Measurements from ENCODE around the gene NEK9. TPM values are rescaled to one million over a fixed set of nuclear protein-coding genes. Genes with fewer than 3 reads are reported as not detected.

Gene NEK9
- total and polyA plus RNA-seq, 2 experiments from 2014 or later = 16.3 to 31.1 TPM

DNA sequence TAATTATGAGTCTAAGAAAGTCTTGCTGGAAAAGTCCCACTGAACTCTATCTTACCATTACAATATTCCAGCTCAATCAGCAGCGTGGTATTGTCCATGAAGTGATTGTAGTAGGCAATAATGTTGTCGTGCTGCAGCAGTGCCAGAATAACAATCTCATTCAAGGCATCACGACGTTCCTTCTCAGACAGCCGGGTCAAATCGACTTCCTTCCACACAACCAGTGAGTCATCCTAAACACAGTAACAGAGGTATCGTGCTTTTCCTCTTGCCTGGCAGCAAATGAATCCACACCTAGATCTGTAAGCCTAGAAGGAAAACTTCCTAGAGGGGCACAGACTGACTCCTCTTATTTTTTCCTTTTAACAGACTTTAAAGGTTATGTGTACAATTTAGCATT, 2.9 kb downstream of the NEK9 start:
- Histone ChIP-seq H2AFZ (no peak overlapping the region), H3K4me1 (ENCODE audit: insufficient read depth) (peaks cover 15% of the 10 kb centered on the region), H3K36me3 (ENCODE audit: insufficient read depth) (no peaks in the 10 kb centered on the region), H3F3A (replicated peaks; ENCODE audit: low read depth) (no peaks in the 10 kb centered on the region), H4K20me1 (replicated peaks; ENCODE audit: insufficient read depth) (no peaks in the 10 kb centered on the region; the same call in 1 of the 2 replicates), H3K9me2 (ENCODE audit: insufficient read depth) (no peaks in the 10 kb centered on the region), H3K27me3 (ENCODE audit: insufficient read depth) (no peaks in the 10 kb centered on the region), H3K4me3 (no peak overlapping the region), H3K27ac (ENCODE audit: low read depth) (no peak overlapping the region), H3K79me2 (replicated peaks; ENCODE audit: insufficient read depth) (peaks cover 10% of the 10 kb centered on the region), H3K4me2 (no peak overlapping the region)
- TF ChIP-seq, protein P1, sequence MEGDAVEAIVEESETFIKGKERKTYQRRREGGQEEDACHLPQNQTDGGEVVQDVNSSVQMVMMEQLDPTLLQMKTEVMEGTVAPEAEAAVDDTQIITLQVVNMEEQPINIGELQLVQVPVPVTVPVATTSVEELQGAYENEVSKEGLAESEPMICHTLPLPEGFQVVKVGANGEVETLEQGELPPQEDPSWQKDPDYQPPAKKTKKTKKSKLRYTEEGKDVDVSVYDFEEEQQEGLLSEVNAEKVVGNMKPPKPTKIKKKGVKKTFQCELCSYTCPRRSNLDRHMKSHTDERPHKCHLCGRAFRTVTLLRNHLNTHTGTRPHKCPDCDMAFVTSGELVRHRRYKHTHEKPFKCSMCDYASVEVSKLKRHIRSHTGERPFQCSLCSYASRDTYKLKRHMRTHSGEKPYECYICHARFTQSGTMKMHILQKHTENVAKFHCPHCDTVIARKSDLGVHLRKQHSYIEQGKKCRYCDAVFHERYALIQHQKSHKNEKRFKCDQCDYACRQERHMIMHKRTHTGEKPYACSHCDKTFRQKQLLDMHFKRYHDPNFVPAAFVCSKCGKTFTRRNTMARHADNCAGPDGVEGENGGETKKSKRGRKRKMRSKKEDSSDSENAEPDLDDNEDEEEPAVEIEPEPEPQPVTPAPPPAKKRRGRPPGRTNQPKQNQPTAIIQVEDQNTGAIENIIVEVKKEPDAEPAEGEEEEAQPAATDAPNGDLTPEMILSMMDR (conservative IDR thresholded peaks at IDR 0.05; ENCODE audit: low read depth in 2 of 2) = no peak
- no peak for TF ChIP-seq REST (IDR thresholded peaks at IDR 0.05; ENCODE audit: unreplicated experiment)
- no peak for TF ChIP-seq EZH2 (IDR thresholded peaks at IDR 0.05; ENCODE audit: low read depth, unreplicated experiment)
- no peak for TF ChIP-seq CREB1 (CRISPR knock-in tag; IDR thresholded peaks at IDR 0.05; ENCODE audit: low read depth)
- no peak for TF ChIP-seq EZH2phosphoT487 (IDR thresholded peaks at IDR 0.05; ENCODE audit: unreplicated experiment)
- no peak for TF ChIP-seq ETS1 (IDR thresholded peaks at IDR 0.05)
- no peak for TF ChIP-seq ZNF331 (CRISPR knock-in tag; IDR thresholded peaks at IDR 0.05; ENCODE audit: low read depth)
- no peak for TF ChIP-seq STAT1 (IDR thresholded peaks at IDR 0.05; ENCODE audit: unreplicated experiment)
- no peak for TF ChIP-seq JUNB (IDR thresholded peaks at IDR 0.05; ENCODE audit: unreplicated experiment)
- Mint-ChIP-seq H3K4me1 (peaks cover 19% of the 10 kb centered on the region), H3K36me3 (ENCODE audit: low read depth) (peaks cover 7% of the 10 kb centered on the region), H3K4me3 (no peak overlapping the region), H3K27ac (no peak overlapping the region), H3K9me3 (no peaks in the 10 kb centered on the region; the same call in 2 of the 3 replicates), H3K27me3 (ENCODE audit: insufficient read depth, low read depth, poor library complexity) (peaks cover 5% of the 10 kb centered on the region)
- DNase-seq (ENCODE audit: low spot score) (no peak), ATAC-seq (no peak)

GRCh38 chr14:75121552-75121951, 5.3 kb downstream of the NEK9 start:
- Mint-ChIP-seq H3K9me3 (no peaks in the 10 kb centered on the region), H3K4me3 (no peak overlapping the region), H3K27ac (no peak overlapping the region), H3K27me3 (ENCODE audit: insufficient read depth, low read depth, poor library complexity) (no peaks in the 10 kb centered on the region), H3K36me3 (ENCODE audit: low read depth) (peaks cover 24% of the 10 kb centered on the region), H3K4me1 (peaks cover 14% of the 10 kb centered on the region)
- Histone ChIP-seq H3K27me3 (ENCODE audit: insufficient read depth) (no peaks in the 10 kb centered on the region), H3K9me2 (ENCODE audit: insufficient read depth) (no peaks in the 10 kb centered on the region), H3F3A (replicated peaks; ENCODE audit: low read depth) (no peaks in the 10 kb centered on the region), H3K36me3 (ENCODE audit: insufficient read depth) (no peaks in the 10 kb centered on the region), H3K4me1 (ENCODE audit: insufficient read depth) (peaks cover 7% of the 10 kb centered on the region), H4K20me1 (replicated peaks; ENCODE audit: insufficient read depth) (no peaks in the 10 kb centered on the region; the same call in 1 of the 2 replicates), H3K27ac (ENCODE audit: low read depth) (no peak overlapping the region), H3K79me2 (replicated peaks; ENCODE audit: insufficient read depth) (peaks cover 8% of the 10 kb centered on the region), H3K4me3 (no peak overlapping the region), H2AFZ (no peak overlapping the region), H3K4me2 (no peak overlapping the region)
- no peak for DNase-seq (ENCODE audit: low spot score)
- no peak for ATAC-seq
- no peak for TF ChIP-seq ZNF462 (CRISPR knock-in tag; IDR thresholded peaks at IDR 0.05)
